Cerebellar cortex (tissue), 1 donor: ENCODE measurements around the gene TMEM184A.
"Not testable (repeated sequence)": the region's sequence is repeated elsewhere in the genome, so short reads cannot be mapped to it uniquely, and the experiment has no call there.

Source experiments
- DNase-seq: peaks from one replicate; pipeline ENCODE4 v3.0.0-alpha.2; 2015; ENCODE audit warnings: low spot score

The TMEM184A gene

DNA sequence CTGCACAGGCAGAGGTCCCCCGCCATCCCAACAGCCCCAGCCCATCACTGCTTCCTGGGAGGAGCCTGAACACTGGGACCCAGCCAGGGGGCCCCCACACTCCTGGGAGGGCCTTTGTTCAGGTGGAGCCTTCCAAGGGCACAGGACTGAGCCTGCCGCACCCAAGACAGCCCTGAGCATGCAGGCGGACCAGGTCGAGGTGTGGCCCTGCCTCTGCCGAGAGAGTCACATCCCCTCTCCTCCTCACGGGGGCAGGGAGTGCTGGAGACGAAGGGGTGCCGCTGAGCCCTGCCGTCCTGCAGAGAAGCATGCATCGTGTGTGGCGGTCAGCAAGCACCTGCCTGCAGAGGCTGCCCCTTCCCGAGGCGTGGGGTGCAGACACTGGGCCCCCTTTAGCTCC, 32.8 kb downstream of the TMEM184A start:
- no peak for DNase-seq

DNA sequence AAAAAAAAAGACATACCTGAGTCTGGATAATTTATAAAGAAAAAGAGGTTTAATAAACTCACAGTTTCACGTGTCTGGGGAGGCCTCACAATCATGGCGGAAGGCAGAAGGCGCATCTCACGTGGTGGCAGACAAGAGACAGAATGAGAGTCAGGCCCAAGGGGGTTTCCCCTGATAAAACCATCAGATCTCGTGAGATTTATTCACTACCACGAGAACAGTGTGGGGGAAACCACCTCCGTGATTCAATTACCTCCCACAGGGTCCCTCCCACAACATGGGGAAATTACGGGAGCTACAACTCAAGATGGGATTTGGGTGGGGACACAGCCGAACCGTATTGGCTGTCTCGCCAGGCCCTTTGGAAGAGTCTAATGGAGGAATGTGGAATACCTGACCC, 34.5 kb downstream of the TMEM184A start:
- no peak for DNase-seq

DNA sequence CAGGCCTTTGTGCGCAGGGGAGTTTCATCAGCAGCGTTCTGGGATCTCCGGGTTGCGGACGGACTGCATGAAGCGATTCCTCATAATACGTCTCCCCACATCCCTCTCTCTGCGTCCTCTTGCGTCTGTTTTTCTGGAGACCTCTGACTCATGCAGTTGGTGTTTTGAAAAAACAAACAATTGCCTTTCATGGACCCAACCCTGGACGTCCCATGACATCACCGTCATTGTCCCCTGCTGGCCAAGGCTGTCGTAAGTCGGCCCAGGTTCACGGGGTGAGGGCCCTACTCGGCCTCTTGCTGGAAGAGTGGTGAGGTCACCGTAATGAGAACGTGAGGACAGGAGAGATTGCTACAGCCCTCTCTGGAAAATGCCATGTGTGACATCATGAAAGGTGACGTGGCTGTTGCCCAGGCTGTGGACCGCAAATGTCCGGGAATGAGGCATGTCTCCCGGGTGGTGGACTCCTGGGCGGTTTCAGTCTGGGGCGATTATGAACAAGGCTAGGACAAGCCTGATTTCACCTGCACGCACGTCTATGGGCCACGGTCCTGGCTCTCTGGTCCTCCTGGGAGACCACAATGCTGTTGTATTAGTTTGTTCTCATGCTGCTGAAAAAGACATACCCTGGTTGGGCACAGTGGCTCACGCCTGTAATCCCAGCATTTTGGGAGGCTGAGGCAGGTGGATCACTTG, 35.3 kb downstream of the TMEM184A start:
- no peak for DNase-seq

DNA sequence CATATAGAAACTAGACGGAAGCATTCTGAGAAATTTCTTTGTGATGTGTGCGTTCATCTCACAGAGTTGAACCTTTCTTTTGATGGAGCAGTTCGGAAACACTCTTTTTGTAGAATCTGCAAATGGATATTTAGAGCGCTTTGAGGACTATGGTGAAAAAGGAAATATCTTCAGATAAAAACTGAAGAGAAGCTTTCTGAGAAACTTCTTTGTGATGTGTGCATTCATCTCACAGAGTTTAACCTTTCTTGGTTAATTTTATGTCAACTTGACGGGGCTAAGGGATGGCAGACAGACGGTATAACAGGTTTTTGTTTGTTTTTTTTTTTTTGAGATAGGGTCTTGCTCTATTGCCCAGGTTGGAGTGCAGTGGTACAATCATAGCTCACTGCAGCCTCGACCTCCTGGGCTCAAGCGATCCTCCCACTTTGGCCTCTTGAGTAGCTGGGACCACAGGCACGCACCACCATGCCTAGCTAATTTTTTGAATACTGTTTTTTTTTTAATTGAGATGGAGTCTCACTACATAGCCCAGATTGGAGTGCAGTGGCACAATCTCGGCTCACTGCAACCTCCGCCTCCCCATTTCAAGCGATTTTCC, 36.6 kb downstream of the TMEM184A start:
- not testable (repeated sequence) for DNase-seq

DNA sequence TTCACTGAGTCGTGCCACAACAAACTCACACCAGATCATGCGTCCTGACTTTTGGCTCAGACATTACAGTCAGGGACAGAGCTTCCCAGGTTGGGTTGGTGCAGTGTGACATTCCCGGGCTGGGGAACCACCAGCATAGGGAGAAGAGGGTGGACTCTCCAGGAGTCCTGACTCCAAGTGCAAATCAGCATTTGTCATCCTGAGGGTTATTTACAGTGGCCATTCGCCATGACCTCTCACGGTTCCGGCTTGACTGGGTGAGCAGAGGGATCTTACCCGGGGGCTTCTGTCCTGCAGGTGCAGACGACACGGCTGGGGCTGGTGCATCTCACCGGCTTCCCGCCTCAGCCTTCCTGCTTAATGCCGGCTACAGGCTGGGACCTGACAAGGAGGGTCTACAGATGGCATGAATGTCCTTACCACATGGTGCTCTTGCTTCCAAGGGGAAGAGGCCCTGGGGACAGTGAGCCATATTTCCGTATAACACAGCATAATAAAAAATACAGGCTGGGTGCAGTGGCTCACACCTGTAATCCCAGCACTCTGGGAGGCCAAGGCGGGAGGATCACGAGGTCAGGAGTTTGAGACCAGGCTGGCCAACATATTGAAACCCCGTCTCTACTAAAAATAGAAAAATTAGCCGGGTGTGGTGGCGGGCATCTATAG, 39.3 kb downstream of the TMEM184A start:
- no peak for DNase-seq

DNA sequence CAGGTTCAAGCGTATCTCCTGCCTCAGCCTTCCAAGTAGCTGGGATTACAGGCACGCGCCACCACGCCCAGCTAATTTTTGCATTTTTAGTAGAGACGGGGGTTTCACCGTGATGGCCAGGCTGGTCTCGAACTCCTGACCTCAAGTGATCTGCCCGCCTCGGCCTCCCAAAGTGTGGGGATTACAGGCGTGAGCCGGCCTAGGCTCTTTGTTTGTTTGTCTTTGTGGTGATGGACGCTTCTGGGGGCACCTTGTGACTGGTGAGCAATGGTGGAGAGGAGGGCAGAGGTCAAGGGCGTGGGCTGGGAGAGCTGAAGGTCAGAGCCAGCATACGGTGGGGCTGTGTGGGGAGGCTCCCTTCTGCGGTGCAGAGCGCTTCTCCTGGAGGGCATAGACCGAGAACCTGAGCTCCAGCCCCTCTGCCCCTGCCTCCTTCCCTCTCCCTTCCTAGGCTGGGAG, 40.5 kb downstream of the TMEM184A start:
- DNase-seq = not testable (repeated sequence)

DNA sequence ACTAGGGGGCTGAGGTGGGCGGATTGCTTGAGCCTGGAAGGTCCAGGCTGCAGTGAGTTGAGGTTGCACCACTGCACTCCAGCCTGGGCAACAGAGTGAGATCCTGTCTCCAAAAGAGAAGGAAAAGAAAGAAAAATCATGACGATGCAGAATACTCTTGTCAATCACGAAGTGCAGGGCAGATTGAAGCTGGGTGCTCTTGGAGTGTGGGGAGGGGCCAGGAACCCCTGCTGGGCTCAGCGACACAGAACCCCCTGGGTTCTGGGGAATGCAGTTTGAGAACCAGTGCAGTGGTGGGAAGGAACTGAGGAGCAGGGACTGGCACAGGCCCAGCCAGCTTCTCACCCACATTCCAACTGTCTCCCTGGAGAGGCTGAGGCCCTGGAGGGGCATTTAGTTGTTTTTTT, 41.0 kb downstream of the TMEM184A start:
- no peak for DNase-seq

DNA sequence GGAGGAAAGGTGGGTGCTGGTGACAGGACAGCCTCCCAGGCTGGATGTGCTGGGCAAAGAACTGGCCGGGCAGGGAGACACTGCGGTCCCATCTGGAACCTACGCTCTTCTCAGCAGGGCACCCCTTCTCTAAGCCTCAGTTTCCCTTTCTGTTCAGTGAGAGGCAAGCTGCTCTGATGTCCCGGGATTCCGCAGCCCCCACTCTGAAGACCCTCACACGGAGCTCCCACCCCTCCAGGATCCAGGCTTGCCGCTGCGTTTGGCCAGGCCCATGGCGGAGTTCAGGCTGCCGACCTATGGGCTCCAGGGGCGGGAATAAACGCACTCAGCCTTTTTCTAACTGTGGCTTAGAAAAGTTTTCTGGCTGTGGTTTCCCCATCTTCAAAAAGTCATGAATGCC, 41.6 kb downstream of the TMEM184A start:
- no peak for DNase-seq

DNA sequence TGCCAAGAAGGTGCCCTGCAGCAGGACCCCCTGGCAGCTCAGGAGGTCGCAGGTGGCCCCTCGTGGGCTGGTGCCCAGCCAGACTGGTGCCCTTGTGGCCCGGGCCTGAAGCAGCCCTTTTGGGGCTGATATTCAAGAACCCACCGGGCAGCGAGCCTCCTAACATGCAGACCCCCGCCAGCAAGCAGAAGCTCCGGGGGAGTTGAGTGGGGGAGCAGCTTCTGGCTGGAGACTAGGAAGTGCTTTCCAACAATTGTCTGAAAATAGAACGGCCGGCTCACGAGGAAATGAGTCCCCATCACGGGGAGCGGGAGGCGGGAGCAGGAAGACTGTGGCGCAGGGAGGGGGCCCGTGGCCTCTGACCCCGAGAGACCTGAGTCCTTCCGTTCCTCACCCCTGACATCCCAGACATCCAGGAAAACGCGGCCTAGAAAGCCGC, 42.3 kb downstream of the TMEM184A start:
- peak; percentile 33 for DNase-seq

DNA sequence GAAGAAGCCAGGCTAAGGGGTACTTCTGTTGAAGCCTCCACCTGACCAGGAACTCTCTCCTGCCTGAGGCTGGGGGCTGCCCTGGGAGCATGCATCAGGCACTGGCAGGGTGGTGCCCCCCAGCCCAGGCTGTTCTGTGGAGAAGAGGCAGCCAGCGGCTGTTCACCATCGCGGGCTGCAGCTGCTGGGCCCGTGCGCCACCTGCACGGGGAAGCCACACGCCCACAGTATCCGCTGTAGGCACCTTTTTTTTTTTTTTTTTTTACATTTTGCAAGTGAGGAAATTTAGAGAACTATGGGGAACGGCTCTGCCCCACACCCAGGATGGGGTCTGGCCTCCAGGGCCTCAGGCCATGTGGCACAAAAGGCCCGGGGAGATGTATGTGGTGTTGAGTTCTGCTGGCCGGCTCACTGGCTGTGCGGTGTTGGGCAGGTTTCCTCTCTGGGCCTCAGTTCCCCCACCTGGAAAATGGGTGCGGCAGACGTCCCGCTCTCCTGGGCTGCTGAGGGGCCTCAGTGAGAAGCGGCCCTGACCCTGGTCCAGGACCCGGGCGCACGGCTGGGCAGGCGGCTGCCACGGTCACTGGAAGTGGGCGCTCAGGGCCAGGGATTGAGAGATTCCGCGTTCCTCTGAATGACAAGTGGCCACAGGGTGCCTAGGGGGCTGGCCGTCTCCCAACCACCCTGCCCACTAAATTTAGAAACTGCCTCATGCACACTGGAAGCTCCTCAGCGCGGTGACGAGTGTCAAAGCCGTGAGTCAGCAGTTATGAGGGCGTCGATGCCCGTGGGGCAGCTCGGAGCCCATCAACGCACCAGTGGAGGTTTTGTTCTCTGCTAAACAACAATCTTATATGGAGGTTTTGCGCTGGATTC, 43.0 kb downstream of the TMEM184A start:
- DNase-seq = no peak

DNA sequence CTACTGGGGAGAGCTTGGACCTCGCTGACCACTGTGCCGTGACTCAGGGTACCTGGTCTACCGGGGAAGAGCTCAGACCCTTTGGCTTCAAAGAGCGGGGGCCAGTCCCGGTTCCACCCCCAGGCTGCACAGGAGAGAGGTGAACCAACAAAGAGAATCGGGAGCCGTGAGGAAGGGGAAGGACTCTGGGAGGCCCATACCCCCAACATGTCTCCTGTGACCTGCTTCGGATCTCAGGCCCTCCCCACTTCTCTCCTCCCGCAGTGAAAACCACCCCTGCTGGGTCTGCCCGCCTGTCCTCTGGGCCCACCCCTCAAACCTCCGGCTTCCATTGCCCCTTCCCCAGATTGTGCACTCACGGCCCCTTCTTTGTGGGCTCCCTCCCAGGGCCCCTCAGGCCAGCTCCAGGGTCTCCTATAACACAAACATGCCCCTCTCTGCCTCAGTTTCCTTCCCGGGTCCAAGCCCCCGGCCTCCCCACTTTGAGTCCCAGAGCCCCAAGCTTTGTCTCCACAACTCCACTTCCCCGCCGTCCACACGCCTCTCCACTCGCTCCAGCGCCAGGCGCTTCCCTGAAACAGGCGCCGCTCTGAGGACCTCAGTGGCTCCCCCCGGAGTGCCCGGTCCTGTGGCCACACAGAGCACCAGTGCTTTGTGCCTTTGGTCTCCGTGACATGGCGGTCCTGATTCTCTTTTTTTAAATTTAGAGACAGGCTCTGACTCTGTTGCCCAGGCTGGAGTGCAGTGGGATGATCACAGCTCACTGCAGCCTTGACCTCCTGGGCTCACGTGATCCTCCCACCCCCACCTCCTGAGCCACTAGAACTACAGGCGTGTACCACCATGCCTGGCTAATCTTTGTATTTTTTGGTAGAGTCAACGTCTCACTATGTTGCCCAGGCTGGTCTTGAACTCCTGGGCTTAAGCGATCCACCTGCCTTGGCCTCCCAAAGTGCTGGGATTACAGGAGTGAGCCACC, 44.3 kb downstream of the TMEM184A start:
- DNase-seq = no peak

DNA sequence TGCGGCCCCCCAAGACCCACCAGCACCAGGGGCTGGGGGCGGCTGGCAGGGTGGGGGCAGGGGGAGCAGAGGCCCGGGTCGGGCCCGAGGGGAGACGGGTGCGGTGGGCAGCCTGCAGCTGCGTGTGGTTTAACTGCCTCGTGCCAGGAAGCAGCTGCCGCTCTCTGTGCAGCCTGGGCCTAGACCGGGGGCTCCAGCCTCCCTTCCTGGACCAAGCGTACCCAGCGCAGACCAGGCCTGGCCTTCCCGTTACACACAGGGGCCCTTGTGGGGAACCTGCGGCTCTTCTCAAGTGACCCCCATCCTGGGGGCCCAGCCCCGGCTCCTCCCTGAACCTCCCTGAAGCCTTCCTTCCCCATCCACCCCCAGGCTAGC, 45.2 kb downstream of the TMEM184A start:
- no peak for DNase-seq

DNA sequence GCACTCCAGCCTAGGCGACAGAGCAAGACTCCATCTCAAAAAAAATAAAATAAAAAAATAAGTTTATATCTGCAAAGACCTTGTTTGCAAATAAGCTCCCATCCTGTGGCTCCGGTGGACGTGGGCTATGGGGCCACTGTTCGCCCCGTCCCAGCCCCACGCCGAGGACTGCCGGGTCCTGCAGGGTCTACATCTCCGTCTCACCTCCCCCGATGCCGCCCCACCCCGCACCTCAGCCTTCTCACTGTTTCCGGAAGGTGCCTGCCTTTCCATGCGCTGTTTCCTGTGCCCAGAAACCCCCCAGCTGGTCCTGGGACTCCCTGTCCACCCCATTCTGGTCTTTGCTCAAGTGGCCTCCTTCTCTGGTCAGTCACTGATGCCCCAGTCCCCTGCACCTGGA, 46.8 kb downstream of the TMEM184A start:
- no peak for DNase-seq

DNA sequence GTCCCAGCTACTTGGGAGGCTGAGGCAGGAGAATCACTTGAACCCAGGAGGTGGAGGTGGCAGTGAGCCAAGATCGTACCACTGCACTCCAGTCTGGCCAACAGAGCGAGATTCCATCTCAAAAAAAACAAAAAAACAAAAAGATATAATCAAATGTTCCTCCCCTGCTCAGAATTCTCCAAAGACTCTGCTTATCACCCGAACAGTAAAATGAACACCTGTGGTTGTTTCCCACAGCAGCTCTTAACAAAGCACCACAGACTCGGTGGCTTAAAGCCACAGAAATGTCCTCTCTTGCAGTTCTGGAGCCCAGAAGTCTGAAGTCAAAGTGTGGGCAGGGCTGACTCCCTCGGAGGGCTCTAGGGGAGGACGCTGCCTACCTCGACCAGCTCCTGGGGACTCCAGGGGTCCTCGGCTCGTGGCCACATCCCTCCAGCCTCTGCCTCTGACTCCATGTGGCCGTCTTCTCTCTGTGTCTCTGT, 47.7 kb downstream of the TMEM184A start:
- DNase-seq = no peak

DNA sequence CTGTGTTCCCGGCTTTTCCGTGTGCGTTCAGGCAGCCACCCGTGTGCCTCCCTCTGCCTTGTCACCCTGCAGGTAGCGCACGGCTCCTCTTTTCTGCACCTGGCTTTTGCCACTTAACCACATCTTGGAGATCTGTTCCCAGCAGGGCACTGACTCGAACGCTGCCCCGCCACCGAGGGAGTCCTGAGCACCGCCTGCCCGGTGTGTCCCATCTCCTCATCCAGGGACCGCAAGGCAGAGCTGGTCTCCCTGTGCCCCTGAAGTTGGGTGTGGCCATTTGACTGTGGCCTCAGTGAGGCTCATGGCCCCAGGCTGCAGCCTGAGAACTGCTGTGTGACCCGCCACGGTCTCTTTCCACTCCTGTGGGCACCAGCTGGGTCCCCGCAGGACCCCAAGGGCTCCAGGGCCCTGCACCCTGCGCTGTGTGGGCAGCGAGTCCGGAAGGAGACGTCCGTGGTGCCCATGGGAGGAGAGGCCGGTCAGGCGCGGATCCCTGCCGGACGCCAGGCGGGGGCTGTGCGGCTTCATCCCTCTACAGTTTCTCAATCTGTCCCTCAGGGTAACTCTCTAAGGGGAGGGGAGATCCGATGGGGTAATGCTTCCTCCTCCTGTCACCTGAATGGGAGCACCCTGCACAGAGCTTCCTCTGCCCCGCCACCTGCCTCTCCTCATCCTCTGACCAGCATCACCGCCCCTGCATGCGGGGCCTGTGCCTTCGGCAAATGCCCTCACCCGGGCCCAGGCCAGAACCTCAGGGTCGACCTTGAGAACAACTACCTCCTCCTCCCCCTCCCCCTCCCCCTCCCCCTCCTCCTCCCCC, 50.1 kb downstream of the TMEM184A start:
- peak; percentile 31 for DNase-seq

DNA sequence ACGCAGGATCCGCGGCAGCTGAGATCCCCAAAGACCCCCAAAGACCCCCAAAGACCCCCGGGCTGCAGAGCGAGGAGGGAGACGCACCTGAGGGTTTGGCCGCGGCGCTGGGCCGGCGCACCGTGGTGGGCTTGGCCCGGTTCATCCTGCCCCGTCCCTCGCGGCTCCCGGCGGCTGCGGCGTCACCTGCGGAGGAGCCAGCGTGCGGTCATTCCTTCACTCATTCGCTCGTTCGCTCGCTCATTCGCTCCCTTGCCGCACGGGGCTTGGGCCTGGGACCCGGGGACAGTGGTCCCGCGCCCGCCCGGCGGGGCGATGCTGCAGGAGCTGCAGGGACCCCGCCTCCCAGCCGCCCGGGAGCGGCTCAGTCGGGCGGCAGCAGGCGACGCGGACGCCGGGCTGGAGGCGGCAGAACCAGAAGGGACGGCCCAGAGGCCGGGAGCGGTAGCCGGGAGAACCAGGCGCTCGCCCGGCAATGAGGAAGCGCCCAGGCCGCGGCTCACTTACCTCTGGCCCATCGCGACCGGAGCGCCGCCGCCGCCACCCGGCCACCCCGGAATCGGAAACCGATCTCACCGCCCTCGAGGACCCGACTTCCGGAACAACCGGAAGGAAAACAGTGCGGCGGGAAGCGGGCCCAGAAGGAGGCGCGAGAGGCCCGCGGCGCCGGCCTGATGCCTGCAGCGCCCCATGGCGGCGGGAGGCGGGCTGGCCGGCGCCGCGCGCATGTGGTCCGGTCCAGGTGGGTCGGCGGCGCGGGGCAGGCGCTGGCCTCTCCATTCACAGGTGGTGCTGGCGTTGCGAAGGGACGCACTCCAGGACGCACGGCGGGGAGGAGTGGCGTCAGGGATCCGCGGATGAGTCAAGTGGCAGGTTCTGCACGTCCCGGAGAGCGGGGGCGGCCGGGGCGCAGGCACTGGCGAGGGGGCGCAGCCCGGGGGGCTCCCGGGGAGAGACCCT, 51.9 kb downstream of the TMEM184A start, which contains the start of gene INTS1:
INTS1 (minus strand) TSS at position 574 of the 960 bp plus-strand sequence; CDS start at position 145, 429 bp downstream.
- DNase-seq = peak; percentile 88

DNA sequence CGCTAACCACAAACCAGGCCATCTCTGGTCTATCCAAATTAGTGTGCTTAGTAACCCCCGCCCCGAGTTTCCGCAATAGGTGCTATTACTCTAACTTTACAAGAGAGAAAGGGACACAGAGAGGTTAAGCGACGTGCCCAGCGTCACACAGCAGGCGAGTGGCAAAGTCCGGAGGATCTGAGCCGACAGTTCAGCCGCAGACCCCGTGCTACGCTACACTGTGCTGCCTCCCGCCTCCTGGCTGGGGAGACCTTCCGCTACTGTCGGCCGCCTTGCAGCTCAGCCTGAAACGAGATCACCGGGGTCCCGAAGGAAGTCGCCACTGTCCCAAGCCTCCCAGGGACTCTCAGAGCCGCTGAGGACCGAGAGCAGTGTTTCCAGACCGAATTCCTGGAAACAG, 52.6 kb downstream of the TMEM184A start:
- no peak for DNase-seq

DNA sequence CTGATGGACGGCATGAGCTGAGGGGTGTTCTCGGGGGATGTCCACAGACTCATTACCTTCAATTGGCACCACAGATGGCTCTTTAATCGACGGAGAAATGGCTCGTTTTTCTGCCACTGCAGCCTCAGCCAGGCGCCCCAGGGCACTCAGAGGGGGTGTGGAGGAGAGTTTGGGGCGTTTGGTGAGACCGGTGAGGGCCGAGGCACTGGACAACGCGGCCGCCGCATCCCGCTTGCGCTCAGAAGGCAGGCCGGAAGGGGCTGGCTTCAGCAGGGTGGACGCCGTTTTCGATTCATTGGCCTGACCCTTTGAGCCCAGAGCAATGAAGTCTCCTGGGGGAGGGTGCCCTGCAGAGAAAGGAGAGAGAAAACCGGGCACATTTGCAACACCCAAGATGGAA, 53.2 kb downstream of the TMEM184A start:
- no peak for DNase-seq
